ENCODE data around the gene PCSK4. TPM values are rescaled to one million over a fixed set of nuclear protein-coding genes. Genes with fewer than 3 reads are reported as not detected.
"Not testable (repeated sequence)": the region's sequence is repeated elsewhere in the genome, so short reads cannot be mapped to it uniquely, and the experiment has no call there.

The PCSK4 gene
- total RNA-seq, 2 experiments from 2014 or later: 1.5 to 1.7 TPM

DNA sequence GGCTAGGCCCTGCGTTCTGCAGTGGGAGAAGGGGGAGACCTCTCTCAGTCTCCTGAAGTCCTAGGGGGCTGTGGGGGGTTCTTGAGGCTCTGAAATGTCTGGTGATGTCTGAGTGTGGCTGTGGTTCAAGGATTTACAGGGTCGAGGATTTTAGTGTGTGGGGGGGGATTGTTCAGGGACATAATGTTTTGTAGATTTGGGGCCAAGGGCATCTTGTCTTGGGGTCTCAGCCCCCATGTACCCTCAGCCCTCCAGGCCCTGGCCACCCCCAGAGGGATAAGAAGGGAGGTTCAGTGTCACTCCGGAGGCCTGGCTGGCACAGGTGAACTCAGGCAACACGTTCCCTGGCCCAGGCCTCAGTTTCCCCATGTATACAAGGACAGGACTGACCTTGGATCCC is 42.6 kb downstream of the PCSK4 start:
- CTCF ChIA-PET: no interaction called here
- H3K27me3 Mint-ChIP-seq (ENCODE audit: low read depth): peaks cover 46% of the 10 kb centered on the region

DNA sequence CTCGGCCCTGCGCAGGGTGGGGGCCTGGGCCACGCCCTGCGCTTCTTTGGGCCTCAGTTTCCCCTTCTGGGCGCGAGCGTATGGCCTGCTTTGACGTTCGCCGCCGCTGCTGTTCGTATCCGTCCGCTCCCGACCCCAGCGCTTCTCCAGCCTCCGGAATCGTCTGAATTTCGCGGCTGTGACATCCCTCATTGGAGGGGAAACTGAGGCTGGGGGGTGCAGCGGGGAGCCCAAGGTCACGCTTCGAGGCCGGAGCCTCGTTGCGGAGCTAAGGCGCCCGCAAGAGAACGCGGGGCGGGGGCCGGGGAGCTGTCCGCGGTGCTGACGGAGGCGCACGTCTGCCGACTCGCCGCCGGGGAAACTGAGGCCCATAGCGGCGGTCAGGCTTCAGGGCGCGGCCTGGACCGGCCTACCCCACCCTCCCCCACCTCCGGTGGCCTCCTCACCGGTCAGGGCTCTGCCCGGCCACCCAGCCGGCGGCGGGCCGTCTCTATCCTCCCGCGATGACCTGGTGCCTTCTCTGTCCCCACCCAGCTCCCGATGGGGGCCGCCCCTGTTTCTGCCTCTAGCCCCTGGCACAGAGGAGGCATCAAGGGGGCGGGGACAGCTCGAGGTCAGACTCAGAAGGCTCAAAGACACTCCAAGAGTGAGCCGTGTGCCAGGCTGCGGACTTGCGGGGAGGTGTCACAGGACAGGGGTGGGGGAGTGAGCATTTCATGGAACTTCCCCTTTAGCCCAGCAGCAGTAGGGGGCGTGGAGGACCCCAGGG is 43.3 kb downstream of the PCSK4 start:
- no peak overlapping the region for H3K4me3 Mint-ChIP-seq
- H3K27me3 Mint-ChIP-seq (ENCODE audit: low read depth): peaks cover 41% of the 10 kb centered on the region
- no peak overlapping the region for H3K27ac Mint-ChIP-seq
- DNase-seq: peak; percentile 33
- peaks cover 15% of the 10 kb centered on the region for H3K4me1 Mint-ChIP-seq (ENCODE audit: low read depth)
- intact Hi-C loops (cut with micrococcal nuclease): no loop called here
- CTCF ChIA-PET: no interaction called here
- peaks cover 7% of the 10 kb centered on the region for H3K36me3 Mint-ChIP-seq (ENCODE audit: low read depth)
- H3K9me3 Mint-ChIP-seq: no peaks in the 10 kb centered on the region

More for the DNA sequence above, 42.6 kb downstream of the PCSK4 start:
- no peak overlapping the region for H3K27ac Mint-ChIP-seq
- no peaks in the 10 kb centered on the region for H3K9me3 Mint-ChIP-seq
- H3K4me1 Mint-ChIP-seq (ENCODE audit: low read depth): peaks cover 10% of the 10 kb centered on the region
- no peak for DNase-seq
- H3K36me3 Mint-ChIP-seq (ENCODE audit: low read depth): peaks cover 3% of the 10 kb centered on the region
- no peak overlapping the region for H3K4me3 Mint-ChIP-seq
- intact Hi-C loops (cut with micrococcal nuclease): no loop called here

DNA sequence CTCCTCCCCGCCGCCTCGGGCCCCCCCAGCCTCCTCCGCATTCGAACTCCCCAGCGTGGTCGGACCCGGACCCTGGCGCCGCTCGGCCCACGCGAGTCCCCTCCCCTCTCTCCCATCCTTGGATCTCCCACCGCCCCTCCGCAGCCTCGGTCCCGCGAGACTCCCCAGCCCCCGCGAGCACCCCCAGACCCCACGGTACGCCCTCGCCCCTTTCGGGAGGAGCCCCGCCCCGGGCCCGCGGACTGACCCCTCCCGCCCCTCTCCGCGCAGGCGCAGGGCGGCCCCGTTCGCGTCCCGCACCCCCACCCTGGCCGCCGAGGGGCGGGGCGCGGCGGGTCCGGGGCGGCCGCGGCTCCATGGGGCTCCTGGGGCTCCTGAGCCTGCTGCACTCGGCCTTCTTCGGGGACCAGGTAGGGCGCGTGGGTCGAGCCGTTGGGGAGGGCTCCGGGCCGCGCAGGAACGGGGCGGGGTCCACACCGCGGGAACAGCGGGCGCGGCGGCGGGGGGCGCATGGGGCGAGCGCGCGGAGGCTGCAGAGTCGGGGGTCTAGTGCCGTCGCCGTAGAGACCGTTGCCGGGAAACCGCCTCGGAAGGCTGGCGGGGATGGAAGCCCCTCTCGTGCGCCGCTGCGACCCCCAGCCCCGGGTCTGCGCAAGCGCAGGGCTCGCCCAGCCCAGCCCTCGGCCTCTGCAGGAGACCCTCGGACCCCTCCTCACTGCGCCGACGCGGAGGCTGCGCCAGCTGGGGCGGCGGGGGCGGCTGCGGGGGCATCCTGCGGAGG is 44.0 kb downstream of the PCSK4 start:
- Mint-ChIP-seq H3K9me3 (no peaks in the 10 kb centered on the region), H3K27ac (no peak overlapping the region), H3K27me3 (ENCODE audit: low read depth) (peaks cover 36% of the 10 kb centered on the region), H3K36me3 (ENCODE audit: low read depth) (peaks cover 15% of the 10 kb centered on the region), H3K4me1 (ENCODE audit: low read depth) (peaks cover 20% of the 10 kb centered on the region), H3K4me3 (no peak overlapping the region)
- CTCF ChIA-PET: interaction anchor here (1.0 to 1.8 kb wide), 4 partner anchors 9 to 56 kb away, joined by 3 to 11 read pairs (median 4); no protein-coding TSS in a partner anchor
- no peak for DNase-seq
- intact Hi-C loops (cut with micrococcal nuclease): loop anchor here (2.0 kb wide), 1 partner anchor 169 kb away; no protein-coding TSS in a partner anchor

DNA sequence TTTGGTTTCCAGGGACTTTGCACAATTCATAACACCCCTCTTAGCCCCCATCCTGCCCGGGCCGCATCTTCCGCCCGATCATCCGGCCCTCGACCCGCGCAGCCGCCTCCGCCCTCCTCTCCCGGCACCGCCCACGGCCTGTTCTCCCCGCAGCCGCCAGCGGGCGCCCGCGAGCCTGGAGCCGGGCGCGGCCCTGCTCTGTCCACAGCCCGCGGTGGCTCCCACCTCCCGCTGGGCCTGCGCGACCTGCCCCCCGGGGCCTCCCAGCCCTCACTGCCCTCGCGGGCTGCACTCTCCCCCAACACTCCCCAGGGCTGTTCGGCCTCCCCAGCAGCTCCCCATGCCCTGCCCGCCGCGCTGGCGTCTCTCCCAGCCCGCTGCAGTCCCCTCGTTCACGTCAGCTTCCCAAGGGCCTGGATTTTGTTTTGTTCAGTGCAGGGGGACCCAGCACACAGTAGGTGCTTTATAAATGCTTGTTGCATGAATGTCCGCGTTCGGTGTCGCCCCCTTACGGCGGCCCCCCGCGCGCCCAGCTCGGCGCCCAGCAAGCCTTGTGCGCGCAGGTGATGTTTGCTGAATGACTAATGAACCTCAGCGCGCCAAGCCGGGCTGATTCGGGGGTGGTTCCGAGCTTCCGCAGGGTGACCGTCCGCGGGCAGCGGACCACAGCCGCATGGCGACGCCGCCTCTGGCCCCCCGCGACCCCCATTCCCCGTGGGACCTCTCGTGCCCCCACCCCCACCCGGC is 44.8 kb downstream of the PCSK4 start:
- Mint-ChIP-seq H3K36me3 (ENCODE audit: low read depth) (peaks cover 22% of the 10 kb centered on the region), H3K9me3 (no peaks in the 10 kb centered on the region), H3K27ac (no peak overlapping the region), H3K4me1 (ENCODE audit: low read depth) (peaks cover 28% of the 10 kb centered on the region), H3K27me3 (ENCODE audit: low read depth) (peaks cover 29% of the 10 kb centered on the region), H3K4me3 (peak overlapping the region; percentile 62)
- CTCF ChIA-PET: interaction anchor here (1.0 to 1.8 kb wide), 4 partner anchors 9 to 56 kb away, joined by 3 to 11 read pairs (median 4); no protein-coding TSS in a partner anchor
- peak; percentile 79 for DNase-seq
- intact Hi-C loops (cut with micrococcal nuclease): loop anchor here (2.0 kb wide), 1 partner anchor 169 kb away; no protein-coding TSS in a partner anchor

DNA sequence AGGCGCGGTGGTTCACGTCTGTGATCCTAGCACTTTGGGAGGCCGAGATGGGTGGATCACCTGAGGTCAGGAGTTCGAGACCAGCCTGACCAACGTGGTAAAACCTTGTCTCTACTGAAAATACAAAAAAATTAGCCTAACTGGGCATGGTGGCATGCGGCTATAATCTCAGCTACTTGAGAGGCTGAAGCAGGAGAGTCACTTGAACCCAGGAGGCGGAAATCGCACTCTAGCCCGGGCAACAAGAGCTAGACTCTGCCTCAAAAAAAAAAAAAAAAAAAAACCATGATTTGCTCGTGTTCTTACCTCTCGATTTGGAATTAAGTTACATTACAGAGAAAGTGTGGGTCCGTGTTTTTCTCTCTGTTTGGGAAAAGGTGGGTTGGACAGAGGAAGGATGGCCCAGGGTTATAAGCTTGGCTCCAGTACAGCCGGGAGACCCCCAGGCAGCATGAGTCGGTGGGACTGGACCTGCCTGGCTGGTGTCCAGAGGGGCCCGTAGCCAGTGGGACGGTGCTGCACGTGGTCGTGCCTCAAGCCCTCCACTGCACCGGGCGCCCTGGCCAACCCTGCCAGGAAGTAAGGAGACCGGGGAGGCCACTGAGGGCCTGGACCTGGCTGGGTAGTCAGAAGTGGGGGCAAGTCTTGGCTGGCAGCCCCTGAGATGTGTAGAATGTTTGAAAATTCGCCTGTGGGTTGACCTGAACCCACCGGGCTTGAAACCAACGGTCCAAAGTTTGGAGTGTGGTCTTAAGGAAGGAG is 48.3 kb downstream of the PCSK4 start:
- CTCF ChIA-PET: no interaction called here
- intact Hi-C loops (cut with micrococcal nuclease): no loop called here
- Mint-ChIP-seq H3K27me3 (ENCODE audit: low read depth) (peaks cover 6% of the 10 kb centered on the region), H3K36me3 (ENCODE audit: low read depth) (peaks cover 41% of the 10 kb centered on the region), H3K27ac (peak overlapping the region; percentile 59), H3K4me3 (peak overlapping the region; percentile 30), H3K9me3 (no peaks in the 10 kb centered on the region), H3K4me1 (ENCODE audit: low read depth) (peaks cover 46% of the 10 kb centered on the region)
- DNase-seq: no peak

DNA sequence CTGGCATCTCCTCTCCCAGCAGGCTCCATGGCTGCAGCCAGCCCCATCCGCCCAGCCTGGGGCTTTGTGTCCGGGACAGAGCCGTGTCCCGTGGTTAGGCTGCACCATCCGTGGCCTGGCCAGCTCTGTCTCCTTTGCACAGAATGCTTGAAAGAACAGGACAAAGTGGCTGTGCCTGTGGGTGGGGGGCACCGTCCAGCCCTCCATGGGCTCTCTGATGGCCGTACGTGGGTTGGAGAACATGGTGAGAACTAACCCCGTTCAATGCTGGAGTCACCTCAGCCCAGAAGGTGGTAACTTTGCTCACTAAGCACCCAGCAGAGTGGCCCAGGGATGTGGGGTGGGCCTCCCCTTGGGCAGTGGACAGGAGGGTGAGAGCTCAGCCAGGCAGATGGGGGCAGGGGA is 49.1 kb downstream of the PCSK4 start:
- intact Hi-C loops (cut with micrococcal nuclease): no loop called here
- CTCF ChIA-PET: interaction anchor here (0.6 to 0.8 kb wide), 2 partner anchors 28 to 692 kb away, joined by 3 read pairs; no protein-coding TSS in a partner anchor
- Mint-ChIP-seq H3K4me1 (ENCODE audit: low read depth) (peaks cover 48% of the 10 kb centered on the region), H3K27me3 (ENCODE audit: low read depth) (peaks cover 3% of the 10 kb centered on the region), H3K36me3 (ENCODE audit: low read depth) (peaks cover 41% of the 10 kb centered on the region), H3K27ac (no peak overlapping the region), H3K9me3 (no peaks in the 10 kb centered on the region), H3K4me3 (peak overlapping the region; percentile 98)
- no peak for DNase-seq

DNA sequence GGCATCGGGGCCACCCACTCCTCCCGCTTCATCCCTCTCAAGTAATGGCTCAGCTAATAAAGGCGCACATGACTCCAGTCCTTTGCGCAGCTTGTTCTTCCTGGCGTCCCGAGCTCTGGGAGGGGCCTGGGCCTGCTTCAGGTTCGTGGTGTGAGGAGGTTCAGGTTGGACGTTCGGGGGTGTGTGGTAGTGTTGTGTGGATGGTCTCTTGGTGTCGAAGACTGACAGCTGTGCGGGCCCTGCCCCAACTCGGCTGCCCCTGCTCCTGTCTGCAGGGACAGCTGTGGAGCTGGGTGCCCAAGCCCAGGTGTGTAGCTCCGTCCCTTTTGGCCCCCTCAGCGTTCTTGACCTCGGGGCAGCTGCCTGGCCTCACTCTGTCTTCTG is 49.7 kb downstream of the PCSK4 start:
- DNase-seq: no peak
- CTCF ChIA-PET: interaction anchor here (0.6 to 0.8 kb wide), 2 partner anchors 27 to 693 kb away, joined by 3 read pairs; no protein-coding TSS in a partner anchor
- no peaks in the 10 kb centered on the region for H3K9me3 Mint-ChIP-seq
- peaks cover 2% of the 10 kb centered on the region for H3K27me3 Mint-ChIP-seq (ENCODE audit: low read depth)
- peak overlapping the region; percentile 68 for H3K27ac Mint-ChIP-seq
- H3K4me3 Mint-ChIP-seq: peak overlapping the region; percentile 98
- peaks cover 42% of the 10 kb centered on the region for H3K36me3 Mint-ChIP-seq (ENCODE audit: low read depth)
- peaks cover 46% of the 10 kb centered on the region for H3K4me1 Mint-ChIP-seq (ENCODE audit: low read depth)
- intact Hi-C loops (cut with micrococcal nuclease): no loop called here

DNA sequence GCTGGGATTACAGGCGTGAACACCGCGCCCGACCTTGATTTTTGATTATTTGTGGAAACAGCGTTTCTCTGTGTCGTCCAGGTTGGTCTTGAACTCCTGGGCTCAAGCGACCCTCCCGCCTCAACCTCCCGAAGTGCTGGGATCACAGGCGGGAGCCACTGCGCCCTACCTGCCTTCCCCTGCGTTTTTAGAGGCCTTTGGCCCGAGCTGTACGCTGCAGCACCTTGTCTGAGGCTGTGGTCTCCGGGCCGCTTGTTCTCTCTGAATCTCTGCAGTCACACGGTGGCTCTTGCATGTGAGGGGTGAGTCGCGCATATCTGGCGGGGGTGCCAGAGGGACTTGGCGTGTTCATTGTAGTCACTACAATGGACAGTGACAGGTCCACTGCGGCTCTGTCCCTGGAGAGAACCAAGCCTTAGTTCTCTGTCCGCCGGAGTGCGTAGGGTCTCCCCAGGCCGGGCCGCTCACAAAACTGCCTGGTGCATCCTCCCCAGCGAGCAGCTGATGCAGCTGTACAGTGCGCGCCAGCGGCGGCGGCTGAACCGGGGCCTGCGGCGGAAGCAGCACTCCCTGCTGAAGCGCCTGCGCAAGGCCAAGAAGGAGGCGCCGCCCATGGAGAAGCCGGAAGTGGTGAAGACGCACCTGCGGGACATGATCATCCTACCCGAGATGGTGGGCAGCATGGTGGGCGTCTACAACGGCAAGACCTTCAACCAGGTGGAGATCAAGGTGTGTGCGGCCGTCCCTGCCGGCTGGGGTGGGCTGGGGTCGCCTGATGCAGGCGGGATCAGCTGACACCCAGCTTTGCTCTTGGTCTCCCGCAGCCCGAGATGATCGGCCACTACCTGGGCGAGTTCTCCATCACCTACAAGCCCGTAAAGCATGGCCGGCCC is 50.4 kb downstream of the PCSK4 start:
- H3K4me3 Mint-ChIP-seq: peak overlapping the region; percentile 98
- CTCF ChIA-PET: interaction anchor here (0.5 kb wide), 1 partner anchor 724 kb away, joined by 4 read pairs; no protein-coding TSS in a partner anchor
- DNase-seq; H3K27me3 Mint-ChIP-seq (ENCODE audit: low read depth); H3K9me3 Mint-ChIP-seq: not testable (repeated sequence)
- peak overlapping the region; percentile 99 for H3K27ac Mint-ChIP-seq
- peaks cover 42% of the 10 kb centered on the region for H3K4me1 Mint-ChIP-seq (ENCODE audit: low read depth)
- intact Hi-C loops (cut with micrococcal nuclease): loop anchor here (2.0 to 5.0 kb wide), 2 partner anchors 38 to 57 kb away; partner anchors contain the start of genes C19orf25 and NDUFS7
- peaks cover 44% of the 10 kb centered on the region for H3K36me3 Mint-ChIP-seq (ENCODE audit: low read depth)

DNA sequence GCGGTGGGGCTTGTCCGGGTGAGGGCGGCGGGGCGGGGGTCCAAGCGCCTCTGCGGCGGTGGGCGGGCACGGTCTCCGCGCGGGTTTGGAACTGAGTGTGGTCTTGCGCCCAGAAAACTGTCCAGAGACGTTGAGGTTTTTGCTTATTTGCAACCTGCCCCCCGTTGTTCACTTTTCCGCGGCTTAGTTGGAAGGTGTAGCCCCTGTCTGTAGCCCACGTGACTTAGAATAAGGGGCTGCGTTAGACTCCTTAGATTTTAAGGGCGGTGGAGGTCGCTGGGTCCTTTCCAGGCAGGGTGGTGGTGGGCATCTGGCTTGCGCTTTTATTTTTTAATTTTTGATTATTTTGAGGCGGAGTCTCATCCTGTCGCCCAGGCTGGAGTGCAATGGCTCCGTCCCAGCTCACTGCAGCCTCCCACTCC is 51.2 kb downstream of the PCSK4 start:
- H3K4me1 Mint-ChIP-seq (ENCODE audit: low read depth): peaks cover 40% of the 10 kb centered on the region
- peak overlapping the region; percentile 99 for H3K27ac Mint-ChIP-seq
- no peaks in the 10 kb centered on the region for H3K27me3 Mint-ChIP-seq (ENCODE audit: low read depth)
- peaks cover 44% of the 10 kb centered on the region for H3K36me3 Mint-ChIP-seq (ENCODE audit: low read depth)
- CTCF ChIA-PET: interaction anchor here (0.5 to 0.7 kb wide), 2 partner anchors 154 to 724 kb away, joined by 3 to 4 read pairs; partner anchors contain the start of gene MBD3
- peak overlapping the region; percentile 98 for H3K4me3 Mint-ChIP-seq
- intact Hi-C loops (cut with micrococcal nuclease): loop anchor here (1.0 to 5.0 kb wide), 5 partner anchors 32 to 164 kb away; partner anchors contain the start of genes ADAMTSL5, C19orf25, DAZAP1 and FAM174C
- no peak for DNase-seq
- H3K9me3 Mint-ChIP-seq: no peaks in the 10 kb centered on the region

DNA sequence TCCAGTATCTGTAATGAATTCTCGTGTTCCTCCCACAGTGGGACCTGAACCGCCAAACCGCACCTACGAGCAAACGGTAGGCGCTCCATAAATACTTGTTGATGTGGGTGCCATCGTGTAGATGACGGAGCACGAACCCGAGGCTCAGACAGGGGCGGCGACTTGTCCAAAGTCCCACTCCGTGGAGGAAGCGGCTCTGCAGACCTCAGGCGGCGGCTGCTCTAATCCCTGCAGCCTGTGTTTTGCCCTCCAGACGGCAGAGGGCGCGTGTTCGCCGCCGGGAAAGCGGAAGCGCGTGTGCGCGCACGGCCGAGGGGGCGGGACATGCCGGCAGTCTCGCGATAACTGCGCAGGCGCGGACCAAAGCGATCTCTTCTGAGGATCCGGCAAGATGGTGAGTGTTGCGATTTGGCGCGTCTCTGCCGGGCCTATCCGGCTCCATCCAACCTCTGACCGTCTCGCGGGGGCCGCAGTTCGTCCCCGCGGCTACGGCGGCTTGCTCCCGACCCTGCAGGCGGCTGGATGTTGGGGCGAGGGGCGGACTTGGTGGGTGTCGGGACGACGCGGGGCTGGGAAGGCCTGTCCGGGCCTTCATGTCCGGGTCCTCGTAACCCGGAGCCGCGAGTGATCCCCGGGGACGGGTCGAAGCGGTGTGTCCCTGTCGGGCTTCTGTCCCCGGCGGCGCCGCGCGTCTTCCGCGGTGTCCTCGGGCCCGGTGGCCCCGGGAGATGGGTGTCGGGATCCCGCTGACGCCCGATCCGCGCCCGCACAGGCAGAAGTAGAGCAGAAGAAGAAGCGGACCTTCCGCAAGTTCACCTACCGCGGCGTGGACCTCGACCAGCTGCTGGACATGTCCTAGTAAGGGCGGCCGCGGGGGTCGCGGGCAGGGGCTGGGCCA is 51.9 kb downstream of the PCSK4 start, which contains the start of gene RPS15:
TSS of gene RPS15 (plus strand) at position 362 of the 898 bp plus-strand sequence. CDS start at position 392, 30 bp downstream.
- H3K4me1 Mint-ChIP-seq (ENCODE audit: low read depth): peaks cover 40% of the 10 kb centered on the region
- DNase-seq: peak; percentile 96
- CTCF ChIA-PET: interaction anchor here (0.7 to 1.2 kb wide), 3 partner anchors 17 to 155 kb away, joined by 3 to 4 read pairs (median 3); partner anchors contain the start of gene MBD3
- peaks cover 44% of the 10 kb centered on the region for H3K36me3 Mint-ChIP-seq (ENCODE audit: low read depth)
- peak within 1 kb of the TSS; percentile 98 for H3K4me3 Mint-ChIP-seq
- peak within 1 kb of the TSS; percentile 99 for H3K27ac Mint-ChIP-seq
- H3K9me3 Mint-ChIP-seq: no peaks in the 10 kb centered on the region
- intact Hi-C loops (cut with micrococcal nuclease): loop anchor here (1.0 to 5.0 kb wide), 5 partner anchors 31 to 163 kb away; partner anchors contain the start of genes ADAMTSL5, C19orf25, DAZAP1 and FAM174C
- H3K27me3 Mint-ChIP-seq (ENCODE audit: low read depth): no peaks in the 10 kb centered on the region

Data from activated naive CD4-positive, alpha-beta T cell treated with anti-CD3 and anti-CD28 coated beads for 36 hours (primary cell).